Tongue (tissue), 2 donors: Measurements from ENCODE around the gene SYN1. TPM values are rescaled to one million over a fixed set of nuclear protein-coding genes. Genes with fewer than 3 reads are reported as not detected.
"Not testable (repeated sequence)": the region's sequence is repeated elsewhere in the genome, so short reads cannot be mapped to it uniquely, and the experiment has no call there.

ENCODE experiments used
- DNase-seq: peaks from one replicate; pipeline ENCODE4 v3.0.0-alpha.2; 2015
- total RNA-seq: library from RNA; depleted of rRNA; stranded (reverse); fragments of >200 nt; gene quantifications from one replicate; pipeline ENCODE4 v1.2.3, GENCODE V29; 2014

The SYN1 gene
- total RNA-seq, 1 donor from 2014 or later, result 0.41 TPM

GRCh38 chrX:47633689-47634590 is 14.3 kb upstream of the SYN1 start:
- no peak for DNase-seq

- DNase-seq, result no peak
Observed at GRCh38 chrX:47632666-47633065, 13.0 kb upstream of the SYN1 start.

GRCh38 chrX:47631676-47632075 is 12.0 kb upstream of the SYN1 start:
- DNase-seq, result no peak

GRCh38 chrX:47629419-47630200 is 10.0 kb upstream of the SYN1 start, which contains the start of gene CFP:
Gene CFP (minus strand): TSS chrX:47629930. CDS start chrX:47629844, 86 bp downstream.
- no peak for DNase-seq

- DNase-seq, result no peak
Observed at GRCh38 chrX:47628982-47629381, 9.3 kb upstream of the SYN1 start.

GRCh38 chrX:47625365-47625764 is 5.7 kb upstream of the SYN1 start:
- DNase-seq, result no peak

- peak; percentile 83 for DNase-seq
Observed at GRCh38 chrX:47623540-47624027, 3.9 kb upstream of the SYN1 start.

- DNase-seq, result no peak
Observed at GRCh38 chrX:47621851-47622250, 2.2 kb upstream of the SYN1 start.

GRCh38 chrX:47620303-47620685 is 637 bp upstream of the SYN1 start:
- DNase-seq, result no peak

GRCh38 chrX:47618923-47619485 is 653 bp downstream of the SYN1 start:
- no peak for DNase-seq

- no peak for DNase-seq
Observed at GRCh38 chrX:47614618-47615017, 5.0 kb downstream of the SYN1 start.

GRCh38 chrX:47613082-47613481 is 6.6 kb downstream of the SYN1 start:
- DNase-seq, result no peak

GRCh38 chrX:47612418-47612817 is 7.2 kb downstream of the SYN1 start:
- DNase-seq, result no peak

- no peak for DNase-seq
Observed at GRCh38 chrX:47611926-47612325, 7.7 kb downstream of the SYN1 start.

GRCh38 chrX:47611489-47611888 is 8.2 kb downstream of the SYN1 start:
- no peak for DNase-seq

GRCh38 chrX:47610511-47610910 is 9.1 kb downstream of the SYN1 start:
- DNase-seq, result no peak

GRCh38 chrX:47608130-47608810 is 11.4 kb downstream of the SYN1 start:
- no peak for DNase-seq

GRCh38 chrX:47607091-47607490 is 12.6 kb downstream of the SYN1 start:
- DNase-seq, result no peak

- no peak for DNase-seq
Observed at GRCh38 chrX:47605024-47605423, 14.6 kb downstream of the SYN1 start.

GRCh38 chrX:47603125-47603524 is 16.5 kb downstream of the SYN1 start:
- not testable (repeated sequence) for DNase-seq

- DNase-seq, result no peak
Observed at GRCh38 chrX:47597222-47597621, 22.4 kb downstream of the SYN1 start.

- DNase-seq, result no peak
Observed at GRCh38 chrX:47596256-47596655, 23.4 kb downstream of the SYN1 start.
